Activated CD8-positive, alpha-beta T cell treated with anti-CD3 and anti-CD28 coated beads, Interleukin-2, amount 10 ng/mL, durations not matched to agents 7 days and 5 days (primary cell): Measurements from ENCODE around the gene DNASE1L1. TPM values are rescaled to one million over a fixed set of nuclear protein-coding genes. Genes with fewer than 3 reads are reported as not detected.

Experiments
- ATAC-seq: fragments of 150-1000 bp; cut with Tn5 transposase; one replicate; pipeline ENCODE4 v1.10.0; 2021; ENCODE audit warnings: moderate library complexity
- CTCF ChIA-PET: fragments of 350-600 bp; sonication (Branson Sonifier 250); formaldehyde crosslinking; loops from one replicate; lab custom pipeline; 2021; ENCODE audit warnings: antibody characterized with exemption; lab: Charles Lee
- POLR2A ChIA-PET: fragments of 350-600 bp; sonication (Branson Sonifier 250); formaldehyde crosslinking; loops from one replicate; lab custom pipeline; 2021; ENCODE audit warnings: antibody characterized with exemption; lab: Charles Lee
- DNase-seq: peaks from one replicate; pipeline ENCODE4 v3.0.0-alpha.2; 2020
- H3K27ac Mint-ChIP-seq: one replicate; pipeline ENCODE4 v1.8.0; 2021; ENCODE audit warnings: mild to moderate bottlenecking, mixed read lengths
- H3K27me3 Mint-ChIP-seq: one replicate; pipeline ENCODE4 v1.8.0; 2021; ENCODE audit warnings: low read depth, mixed read lengths
- H3K36me3 Mint-ChIP-seq: one replicate; pipeline ENCODE4 v1.8.0; 2021; ENCODE audit warnings: low read depth, mixed read lengths
- H3K4me1 Mint-ChIP-seq: one replicate; pipeline ENCODE4 v1.8.0; 2021; ENCODE audit warnings: low read depth, mixed read lengths
- H3K4me3 Mint-ChIP-seq: one replicate; pipeline ENCODE4 v1.8.0; 2021; ENCODE audit warnings: mild to moderate bottlenecking, mixed read lengths
- H3K9me3 Mint-ChIP-seq: one replicate; pipeline ENCODE4 v1.8.0; 2022; ENCODE audit warnings: mixed read lengths; ENCODE audit not compliant: insufficient read depth
- total RNA-seq, 2 experiments: library from RNA; stranded (reverse); gene quantifications; one replicate each; pipeline ENCODE4 v1.2.3, GENCODE V29; 2021

Gene DNASE1L1
- total RNA-seq, 2 experiments from 2014 or later = 22.5 to 26.5 TPM

DNA sequence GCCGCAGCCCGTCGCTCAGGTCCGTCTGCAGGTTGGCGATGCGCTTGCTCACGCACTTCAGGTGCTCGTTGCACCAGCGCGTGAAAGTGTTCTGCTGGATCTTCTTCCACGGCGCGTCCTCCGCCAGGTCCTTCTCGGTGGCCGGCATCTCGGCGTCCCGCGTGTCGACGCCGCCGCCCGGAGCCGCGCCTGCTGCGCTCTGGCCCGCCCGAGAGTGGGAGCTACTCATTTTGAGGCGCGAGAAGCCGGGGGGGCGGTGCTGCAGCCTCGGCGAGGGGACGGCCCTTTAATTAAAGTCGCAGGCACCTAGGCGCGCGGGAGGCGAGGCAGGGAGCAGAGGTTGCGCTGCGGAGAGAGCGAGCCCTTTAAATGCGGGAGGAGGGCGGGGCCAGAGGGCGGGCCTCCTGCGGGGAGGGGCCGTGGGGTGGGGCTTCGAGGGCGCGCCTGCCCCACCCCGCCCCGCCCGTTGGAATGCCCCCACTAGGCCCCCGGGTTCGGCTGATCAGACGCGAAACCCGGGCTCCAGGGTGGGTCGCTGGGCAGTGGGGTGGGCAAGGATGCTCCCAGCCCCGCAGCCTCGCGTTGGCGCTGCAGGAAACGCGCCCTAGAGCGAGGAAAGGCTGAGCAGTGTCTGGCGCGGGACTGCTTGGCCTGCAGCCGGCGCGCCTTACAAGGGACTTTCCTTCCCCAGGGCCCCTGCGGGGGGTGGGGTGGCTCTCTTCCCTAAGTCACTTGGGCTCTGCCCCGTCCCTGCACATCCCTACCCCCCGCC lies 37.9 kb downstream of the DNASE1L1 start:
- H3K27me3 Mint-ChIP-seq = no peaks in the 10 kb centered on the region
- peak overlapping the region; percentile 79 for H3K4me3 Mint-ChIP-seq
- H3K9me3 Mint-ChIP-seq = no peaks in the 10 kb centered on the region
- ATAC-seq (peak; percentile 55), DNase-seq (peak; percentile 96)
- ChIA-PET POLR2A (interaction anchor here (0.6 to 1.7 kb wide), 5 partner anchors 9 to 173 kb away, joined by 3 to 6 read pairs (median 4); partner anchors contain the start of gene RPL10), CTCF (no interaction called here)
- peaks cover 29% of the 10 kb centered on the region for H3K36me3 Mint-ChIP-seq
- H3K27ac Mint-ChIP-seq = peak overlapping the region; percentile 85
- H3K4me1 Mint-ChIP-seq = peaks cover 30% of the 10 kb centered on the region

DNA sequence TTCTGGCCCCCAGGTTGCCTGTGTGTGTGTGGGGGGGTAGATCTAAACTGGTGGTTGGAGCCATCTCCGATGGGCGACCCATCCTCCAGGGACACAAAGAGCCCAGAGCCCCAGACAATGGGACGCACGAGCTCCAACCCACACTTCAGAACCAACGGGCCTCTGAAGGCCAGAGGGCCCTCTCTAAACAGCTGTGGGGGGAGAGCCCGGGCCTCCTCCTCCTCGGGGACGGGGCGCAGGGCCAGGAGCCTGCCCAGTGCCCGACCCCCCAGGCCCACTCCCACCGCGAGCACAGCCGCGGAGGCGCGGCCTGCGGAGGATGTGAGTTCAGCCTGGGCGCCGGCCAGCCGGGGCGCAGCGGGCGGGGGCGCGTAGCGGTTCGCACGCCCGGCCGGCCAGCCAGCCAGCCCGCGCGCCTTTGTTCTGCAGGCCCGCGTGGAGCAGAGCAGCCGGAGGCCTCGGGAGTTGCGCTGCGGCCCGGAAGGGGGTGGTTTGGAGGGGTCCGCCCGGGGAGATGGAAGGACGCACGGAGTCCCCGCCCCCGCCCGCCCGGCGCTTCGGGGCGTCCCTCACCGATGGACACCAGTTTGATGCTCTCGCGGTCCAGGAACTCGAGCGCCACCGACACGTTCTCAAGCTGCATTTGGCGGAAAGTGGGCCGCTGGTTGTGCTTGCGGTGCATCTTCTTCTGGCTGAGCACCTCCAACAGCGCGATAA lies 38.6 kb downstream of the DNASE1L1 start:
- ChIA-PET POLR2A (interaction anchor here (1.0 to 1.7 kb wide), 6 partner anchors 15 to 174 kb away, joined by 3 to 6 read pairs (median 4); partner anchors contain the start of gene RPL10), CTCF (no interaction called here)
- H3K4me3 Mint-ChIP-seq = peak overlapping the region; percentile 90
- H3K36me3 Mint-ChIP-seq = peaks cover 29% of the 10 kb centered on the region
- peaks cover 32% of the 10 kb centered on the region for H3K4me1 Mint-ChIP-seq
- H3K27ac Mint-ChIP-seq = peak overlapping the region; percentile 90
- ATAC-seq (peak; percentile 0), DNase-seq (no peak)
- no peaks in the 10 kb centered on the region for H3K27me3 Mint-ChIP-seq
- H3K9me3 Mint-ChIP-seq = no peaks in the 10 kb centered on the region

DNA sequence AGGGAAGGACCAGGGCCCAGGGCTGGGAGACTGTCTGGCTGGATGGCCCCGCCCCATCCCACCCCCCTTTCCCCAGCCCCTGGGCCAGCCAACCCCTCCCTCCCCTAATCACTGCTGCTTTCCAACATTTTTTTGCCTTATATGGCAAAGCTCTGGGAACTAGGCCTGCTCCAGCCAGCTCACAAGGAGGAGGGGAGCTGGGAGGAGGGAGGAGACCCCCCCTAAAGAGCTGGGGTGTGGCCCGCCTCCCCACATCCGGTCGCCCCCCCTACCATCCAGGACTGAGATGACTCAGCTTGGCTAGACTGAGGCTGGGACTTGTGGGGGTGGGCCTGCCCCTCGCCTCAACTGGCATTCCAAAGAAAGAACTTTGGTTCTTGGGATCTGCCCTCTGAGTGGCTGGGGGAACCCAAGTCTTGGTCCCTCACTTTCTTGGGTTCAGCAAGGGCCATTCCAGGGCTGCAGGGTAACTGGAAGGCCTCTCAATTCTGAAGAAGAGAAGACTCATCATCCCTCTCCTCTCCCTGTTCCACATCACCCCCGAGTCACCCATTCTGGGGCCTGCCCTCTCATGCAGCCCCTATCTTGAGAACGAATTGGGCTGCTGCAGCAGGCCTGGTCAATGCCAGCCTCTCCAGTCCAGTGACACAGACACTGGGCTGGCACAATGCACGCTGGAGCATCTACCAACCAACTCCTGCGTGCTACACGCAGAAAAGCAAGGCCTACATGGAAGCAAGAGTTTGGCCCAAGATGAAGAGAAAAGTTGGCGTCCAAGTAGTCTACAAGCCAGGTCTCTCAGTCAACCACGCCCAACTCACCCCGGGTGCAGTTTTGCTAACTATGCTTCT lies 39.4 kb downstream of the DNASE1L1 start:
- CTCF ChIA-PET = interaction anchor here (1.0 kb wide), 1 partner anchor 22 kb away, joined by 3 read pairs; no protein-coding TSS in a partner anchor
- peak; percentile 82 for DNase-seq
- Mint-ChIP-seq H3K27me3 (no peaks in the 10 kb centered on the region), H3K4me1 (peaks cover 29% of the 10 kb centered on the region), H3K4me3 (peak overlapping the region; percentile 90), H3K36me3 (peaks cover 31% of the 10 kb centered on the region), H3K9me3 (no peaks in the 10 kb centered on the region), H3K27ac (peak overlapping the region; percentile 90)
- POLR2A ChIA-PET = interaction anchor here (0.5 to 1.7 kb wide), 6 partner anchors 10 to 399 kb away, joined by 3 to 6 read pairs (median 4); partner anchors contain the start of genes EMD and RPL10
- ATAC-seq = peak; percentile 2

DNA sequence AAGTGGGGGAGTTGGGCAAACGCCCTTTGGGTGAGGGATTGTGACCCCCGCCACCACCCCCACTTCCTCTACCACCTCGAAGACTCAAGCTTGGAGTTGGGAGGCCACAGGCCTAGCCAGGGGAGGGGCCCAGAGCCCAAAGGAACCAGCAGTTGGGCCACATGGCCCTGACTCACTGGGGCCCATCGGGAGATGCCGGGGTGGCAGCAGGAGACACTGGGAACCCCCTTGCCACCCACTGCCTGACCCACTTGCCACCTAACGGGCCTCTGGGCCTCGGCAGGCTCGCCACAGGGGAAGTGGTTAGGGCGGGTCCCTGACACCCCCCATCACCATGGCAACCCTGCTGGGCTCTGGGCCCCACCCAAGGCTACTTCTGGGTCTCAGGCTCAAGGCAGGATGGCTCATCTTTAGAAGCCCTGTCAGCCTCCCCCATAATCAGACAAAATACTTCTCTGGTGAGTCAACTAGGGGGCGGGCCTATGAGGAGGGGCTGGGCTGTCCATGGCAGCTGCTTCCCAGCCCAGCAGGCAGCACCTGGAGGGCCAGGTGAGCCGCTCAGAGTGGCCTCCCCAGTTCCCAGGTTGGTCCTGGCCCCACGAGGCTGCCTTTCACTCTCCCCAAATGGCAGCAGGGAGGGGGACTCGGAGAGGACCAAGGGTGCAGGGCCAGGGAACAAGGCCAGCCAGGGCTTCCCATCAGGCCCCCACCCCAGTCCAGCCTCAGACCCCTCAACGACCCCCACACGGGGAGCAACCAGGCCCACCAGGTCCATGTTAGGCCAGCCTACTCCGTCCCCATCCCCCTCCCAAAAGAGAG lies 40.2 kb downstream of the DNASE1L1 start:
- Mint-ChIP-seq H3K9me3 (no peaks in the 10 kb centered on the region), H3K4me1 (peaks cover 30% of the 10 kb centered on the region), H3K4me3 (peak overlapping the region; percentile 90), H3K36me3 (peaks cover 36% of the 10 kb centered on the region), H3K27ac (peak overlapping the region; percentile 84), H3K27me3 (no peaks in the 10 kb centered on the region)
- ChIA-PET CTCF (interaction anchor here (1.0 kb wide), 1 partner anchor 22 kb away, joined by 3 read pairs; no protein-coding TSS in a partner anchor), POLR2A (interaction anchor here (0.9 to 1.4 kb wide), 6 partner anchors 10 to 174 kb away, joined by 3 to 6 read pairs (median 5); partner anchors contain the start of genes EMD and RPL10)
- DNase-seq = peak; percentile 92
- peak; percentile 42 for ATAC-seq

DNA sequence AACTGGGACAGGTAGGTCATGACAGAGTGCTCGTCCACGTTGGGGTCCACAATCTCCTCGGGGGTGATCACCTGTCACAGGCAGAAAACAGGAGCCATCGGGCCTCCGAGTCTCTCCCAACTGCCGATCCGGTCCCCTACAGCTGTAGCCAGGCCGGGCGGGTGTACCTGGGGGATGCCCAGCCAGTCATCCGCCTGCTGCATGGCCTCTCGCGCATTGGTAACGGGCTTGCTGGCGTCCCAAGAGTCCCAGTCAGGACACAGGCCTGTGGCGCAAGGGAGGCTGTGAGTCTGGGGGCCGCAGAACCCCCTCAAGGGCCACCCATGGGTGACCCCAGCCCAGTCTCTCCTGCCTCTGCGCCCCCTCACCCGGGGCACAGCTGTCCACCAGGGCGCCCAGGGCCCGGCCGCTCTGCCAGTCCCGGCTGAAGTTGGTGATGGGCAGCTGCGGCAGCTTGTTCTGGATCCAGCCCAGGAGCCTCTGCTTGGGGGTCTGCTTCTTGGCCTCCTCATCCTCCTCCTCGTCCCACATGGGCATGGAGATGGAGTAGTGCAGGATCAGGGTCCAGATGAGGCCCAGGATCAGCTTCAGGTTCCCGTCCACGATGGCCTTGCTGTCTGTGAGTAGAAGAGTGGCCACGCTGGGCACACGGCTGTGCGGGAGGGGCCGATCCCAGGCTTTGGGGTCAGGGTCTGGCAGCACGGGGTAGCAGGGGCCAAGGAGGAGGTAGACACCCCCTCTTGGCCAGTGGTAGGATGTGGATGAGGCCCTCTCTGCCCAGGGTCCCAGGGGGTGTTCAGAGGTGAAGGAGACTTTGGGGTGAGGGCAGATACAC lies 41.4 kb downstream of the DNASE1L1 start:
- no peaks in the 10 kb centered on the region for H3K27me3 Mint-ChIP-seq
- H3K4me1 Mint-ChIP-seq = peaks cover 29% of the 10 kb centered on the region
- ATAC-seq = no peak
- no peaks in the 10 kb centered on the region for H3K9me3 Mint-ChIP-seq
- H3K27ac Mint-ChIP-seq = peak overlapping the region; percentile 84
- DNase-seq = no peak
- peak overlapping the region; percentile 90 for H3K4me3 Mint-ChIP-seq
- H3K36me3 Mint-ChIP-seq = peaks cover 40% of the 10 kb centered on the region
- ChIA-PET CTCF (no interaction called here), POLR2A (interaction anchor here (0.6 to 1.4 kb wide), 7 partner anchors 10 to 31 kb away, joined by 3 to 6 read pairs (median 4); partner anchors contain the start of genes EMD and RPL10)

DNA sequence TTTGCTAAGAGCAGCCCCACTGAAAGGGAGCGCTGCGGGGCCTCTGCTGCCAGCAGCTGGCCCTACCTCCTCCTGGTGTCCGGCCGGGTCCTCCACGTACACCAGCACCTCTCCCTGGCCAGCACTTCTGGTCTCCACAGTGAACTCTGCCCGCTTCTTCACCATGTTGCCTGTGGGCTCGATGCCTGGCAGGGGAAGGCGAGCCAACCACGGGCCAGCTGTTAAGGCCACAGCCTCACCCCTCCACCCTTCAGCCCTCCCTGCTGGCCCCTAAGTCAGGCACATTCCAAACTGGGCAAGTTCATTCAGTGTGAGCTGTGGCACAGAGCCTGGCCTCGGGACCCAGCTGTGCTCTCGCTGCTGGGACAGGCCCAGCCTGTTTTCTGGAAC lies 42.4 kb downstream of the DNASE1L1 start:
- ATAC-seq (no peak), DNase-seq (no peak)
- H3K9me3 Mint-ChIP-seq = no peaks in the 10 kb centered on the region
- POLR2A ChIA-PET = interaction anchor here (0.9 to 1.2 kb wide), 2 partner anchors 9 to 13 kb away, joined by 3 read pairs; no protein-coding TSS in a partner anchor
- H3K36me3 Mint-ChIP-seq = peaks cover 39% of the 10 kb centered on the region
- H3K4me3 Mint-ChIP-seq = no peak overlapping the region
- no peak overlapping the region for H3K27ac Mint-ChIP-seq
- H3K4me1 Mint-ChIP-seq = peaks cover 24% of the 10 kb centered on the region
- CTCF ChIA-PET = no interaction called here
- no peaks in the 10 kb centered on the region for H3K27me3 Mint-ChIP-seq

DNA sequence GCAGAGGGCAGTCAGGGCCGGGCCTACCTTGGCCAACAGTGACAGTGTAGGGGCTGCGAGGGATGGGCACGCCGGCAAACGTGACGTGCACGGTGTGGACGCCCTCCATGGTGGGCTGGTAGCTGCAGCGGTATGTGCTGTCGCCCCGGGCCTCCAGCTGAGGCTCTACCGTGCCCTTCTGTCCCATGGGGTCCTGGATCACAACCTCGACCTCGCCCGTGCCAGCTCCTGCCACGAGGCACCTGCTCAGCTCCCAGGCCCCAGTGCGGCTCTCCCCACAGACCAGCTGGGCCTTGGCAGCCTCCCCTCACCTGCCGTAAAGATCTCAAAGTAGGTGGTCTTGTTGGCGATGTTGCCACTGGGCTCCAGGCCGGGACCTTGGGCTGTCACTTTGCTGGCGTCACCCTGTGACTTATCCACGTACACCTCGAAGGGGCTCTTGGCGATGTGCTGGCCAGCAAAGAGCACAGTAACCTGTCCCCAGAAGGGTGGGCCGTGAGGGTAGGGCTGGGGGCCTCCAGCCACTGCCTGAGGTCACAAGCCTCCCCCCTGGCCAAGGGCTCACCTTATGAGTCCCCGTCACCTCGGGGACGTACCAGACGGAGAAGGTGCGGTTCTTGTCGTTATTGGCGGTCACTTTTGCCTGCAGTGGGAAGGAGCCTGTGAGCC lies 42.9 kb downstream of the DNASE1L1 start:
- H3K27ac Mint-ChIP-seq = no peak overlapping the region
- ATAC-seq = no peak
- ChIA-PET CTCF (no interaction called here), POLR2A (interaction anchor here (1.2 kb wide), 1 partner anchor 8 kb away, joined by 3 read pairs; no protein-coding TSS in a partner anchor)
- H3K4me1 Mint-ChIP-seq = peaks cover 27% of the 10 kb centered on the region
- no peak for DNase-seq
- peaks cover 44% of the 10 kb centered on the region for H3K36me3 Mint-ChIP-seq
- H3K9me3 Mint-ChIP-seq = no peaks in the 10 kb centered on the region
- H3K27me3 Mint-ChIP-seq = no peaks in the 10 kb centered on the region
- no peak overlapping the region for H3K4me3 Mint-ChIP-seq

DNA sequence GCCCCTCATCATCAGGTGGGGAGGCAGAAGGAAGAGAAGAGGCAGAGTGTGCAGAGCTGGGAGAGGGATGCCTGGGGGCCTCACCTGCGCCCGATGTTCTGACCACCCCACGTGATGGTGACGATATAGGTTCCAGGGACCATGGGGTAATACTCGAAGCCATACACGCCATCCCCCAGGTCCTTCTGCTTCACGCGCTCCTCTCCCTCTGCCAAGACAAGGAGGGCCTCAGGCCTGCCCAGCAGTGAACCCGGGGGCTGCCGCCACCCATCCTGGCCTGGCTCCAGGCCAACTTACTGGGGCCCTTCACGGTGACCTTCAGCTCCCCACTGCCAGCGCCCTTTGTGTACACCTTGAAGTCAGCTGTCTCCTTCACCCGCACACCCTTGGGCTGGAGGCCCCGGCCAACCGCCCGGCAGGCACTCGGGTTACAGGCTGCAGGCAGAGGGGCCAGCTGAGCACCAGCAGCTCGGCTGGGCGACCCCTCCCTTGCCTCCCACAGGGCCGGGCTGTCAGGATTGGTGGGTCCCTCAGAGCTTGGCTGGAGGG lies 43.9 kb downstream of the DNASE1L1 start:
- Mint-ChIP-seq H3K27ac (no peak overlapping the region), H3K27me3 (no peaks in the 10 kb centered on the region), H3K4me3 (no peak overlapping the region), H3K36me3 (peaks cover 44% of the 10 kb centered on the region), H3K4me1 (peaks cover 30% of the 10 kb centered on the region), H3K9me3 (no peaks in the 10 kb centered on the region)
- no peak for ATAC-seq
- no peak for DNase-seq
- ChIA-PET POLR2A (no interaction called here), CTCF (no interaction called here)

DNA sequence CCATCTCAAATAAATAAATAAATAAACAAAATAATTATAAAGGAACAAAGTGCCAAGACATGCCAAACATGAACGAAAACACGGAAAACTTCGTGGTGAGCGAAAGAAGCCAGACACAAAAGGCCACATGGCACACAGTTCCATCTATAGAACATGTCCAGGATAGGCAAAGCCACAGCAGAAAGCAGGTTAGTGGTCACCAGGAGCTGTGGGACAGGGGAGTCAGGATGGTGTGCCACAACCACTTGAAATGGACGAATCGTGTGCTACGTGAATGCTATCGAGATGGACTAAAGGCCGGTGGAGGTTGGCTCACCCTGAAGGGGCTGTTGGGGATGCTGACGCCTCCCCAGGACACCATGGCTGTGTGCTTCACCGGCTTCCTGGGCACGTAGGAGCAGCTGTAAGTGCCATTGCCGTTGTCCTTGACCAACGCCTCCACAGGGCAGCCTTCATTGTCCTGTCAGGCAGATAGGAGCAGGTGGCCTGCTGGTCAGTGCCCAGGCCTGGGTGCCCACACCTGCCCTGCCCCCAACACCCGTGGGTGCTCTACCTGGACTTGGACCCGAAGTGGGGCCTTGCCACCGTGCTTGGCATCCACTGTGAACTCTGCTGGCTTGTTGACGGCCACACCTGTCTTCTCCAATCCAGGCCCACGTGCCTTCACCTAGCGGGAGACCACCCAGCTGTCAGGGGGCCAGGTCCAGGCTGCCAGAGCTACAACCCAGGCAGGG lies 45.2 kb downstream of the DNASE1L1 start:
- Mint-ChIP-seq H3K9me3 (no peaks in the 10 kb centered on the region), H3K4me3 (no peak overlapping the region), H3K36me3 (peaks cover 41% of the 10 kb centered on the region), H3K27ac (peak overlapping the region; percentile 52), H3K4me1 (peaks cover 30% of the 10 kb centered on the region), H3K27me3 (no peaks in the 10 kb centered on the region)
- ATAC-seq (no peak), DNase-seq (no peak)
- ChIA-PET POLR2A (no interaction called here), CTCF (interaction anchor here (1.2 kb wide), 1 partner anchor 9 kb away, joined by 3 read pairs; no protein-coding TSS in a partner anchor)
